Colonic mucosa (tissue), 4 donors: ENCODE data around the gene TNNI3. TPM values are rescaled to one million over a fixed set of nuclear protein-coding genes. Genes with fewer than 3 reads are reported as not detected.
"Not testable (repeated sequence)": the region's sequence is repeated elsewhere in the genome, so short reads cannot be mapped to it uniquely, and the experiment has no call there.

ENCODE experiments used
- DNase-seq: peaks from one replicate; pipeline ENCODE4 v3.0.0-alpha.2; 2020
- H3K27ac ChIP-seq: fragments of 200-600 bp; one replicate; pipeline ENCODE4 v1.8.0; 2021
- H3K27me3 ChIP-seq: fragments of 200-600 bp; one replicate; pipeline ENCODE4 v1.8.0; 2021
- H3K36me3 ChIP-seq: fragments of 200-600 bp; one replicate; pipeline ENCODE4 v1.8.0; 2021
- H3K4me1 ChIP-seq: fragments of 200-600 bp; one replicate; pipeline ENCODE4 v1.8.0; 2021; ENCODE audit warnings: mild to moderate bottlenecking
- H3K4me3 ChIP-seq: fragments of 200-600 bp; one replicate; pipeline ENCODE4 v1.8.0; 2021
- H3K9ac ChIP-seq, 2 donors: one replicate each; pipeline ENCODE4 v1.7.0; 2013; ENCODE audit warnings: control low read depth in 2 of 2, low read depth in 2 of 2, low read length in 2 of 2
- H3K9me3 ChIP-seq: fragments of 200-600 bp; one replicate; pipeline ENCODE4 v1.8.0; 2021
- intact Hi-C: fragments of 100-400 bp; cut with DNase I; formaldehyde crosslinking; loops from one replicate; pipeline ENCODE4 v1.14.1; 2022
- total RNA-seq, 2 donors: library from RNA; stranded (reverse); fragmentation: NEBNext Ultra II Directional in 1 of 2; extraction: Animal tissue kit (Norgen Biotek cat#: 25700) in 1 of 2; gene quantifications; one replicate each; pipeline ENCODE4 v1.2.1, GENCODE V29; 2021
- TF ChIP-seq, protein P1 (sequence below): fragments of 200-600 bp; IDR thresholded peaks from one replicate; pipeline ENCODE4 v1.8.0; 2022; ENCODE audit warnings: antibody characterized with exemption, mild to moderate bottlenecking
- donor health status: healthy.
- donor health status: DM: no; HTN: no; CAD: no.
- donor health status: DM: no; HTN: no; CAD: no.

Gene TNNI3
- total RNA-seq, 2 donors from 2014 or later = 0.64 to 1.2 TPM

DNA sequence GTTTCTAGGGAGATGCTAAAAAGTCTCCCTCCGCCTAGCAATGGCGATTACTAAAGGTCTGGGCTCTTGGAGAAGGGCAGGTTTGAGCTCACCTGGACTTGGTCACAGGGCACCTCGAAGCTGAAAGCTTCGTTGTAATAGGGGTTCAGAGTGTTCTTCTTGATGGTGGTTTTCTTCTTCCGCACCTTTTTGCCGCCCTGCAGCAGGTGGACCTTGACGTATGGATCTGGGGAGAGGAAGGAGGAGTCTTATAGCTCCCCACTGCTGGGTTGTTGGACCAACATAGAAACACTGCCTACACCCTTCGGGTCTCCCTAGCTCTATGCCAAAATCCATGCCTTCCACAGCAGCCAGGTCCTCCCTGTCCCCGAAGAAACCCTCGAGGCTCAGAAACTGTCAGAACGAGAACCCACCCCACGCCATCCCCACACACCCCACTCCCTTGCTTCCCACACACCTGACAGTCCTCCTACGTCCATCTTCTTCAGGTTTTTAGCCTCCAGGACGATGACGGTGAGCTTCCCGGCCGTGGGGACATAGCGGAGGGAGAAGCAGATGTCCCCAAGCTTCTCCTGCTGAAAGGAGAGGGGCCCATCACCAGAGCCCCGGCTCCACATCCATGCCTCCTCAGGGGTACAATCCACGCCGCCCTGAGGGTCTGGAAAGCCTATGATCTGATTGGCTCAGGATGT is 17.0 kb upstream of the TNNI3 start:
- intact Hi-C loops = no loop called here
- H3K27ac ChIP-seq = no peak overlapping the region
- H3K4me3 ChIP-seq = no peak overlapping the region
- TF ChIP-seq, protein P1, sequence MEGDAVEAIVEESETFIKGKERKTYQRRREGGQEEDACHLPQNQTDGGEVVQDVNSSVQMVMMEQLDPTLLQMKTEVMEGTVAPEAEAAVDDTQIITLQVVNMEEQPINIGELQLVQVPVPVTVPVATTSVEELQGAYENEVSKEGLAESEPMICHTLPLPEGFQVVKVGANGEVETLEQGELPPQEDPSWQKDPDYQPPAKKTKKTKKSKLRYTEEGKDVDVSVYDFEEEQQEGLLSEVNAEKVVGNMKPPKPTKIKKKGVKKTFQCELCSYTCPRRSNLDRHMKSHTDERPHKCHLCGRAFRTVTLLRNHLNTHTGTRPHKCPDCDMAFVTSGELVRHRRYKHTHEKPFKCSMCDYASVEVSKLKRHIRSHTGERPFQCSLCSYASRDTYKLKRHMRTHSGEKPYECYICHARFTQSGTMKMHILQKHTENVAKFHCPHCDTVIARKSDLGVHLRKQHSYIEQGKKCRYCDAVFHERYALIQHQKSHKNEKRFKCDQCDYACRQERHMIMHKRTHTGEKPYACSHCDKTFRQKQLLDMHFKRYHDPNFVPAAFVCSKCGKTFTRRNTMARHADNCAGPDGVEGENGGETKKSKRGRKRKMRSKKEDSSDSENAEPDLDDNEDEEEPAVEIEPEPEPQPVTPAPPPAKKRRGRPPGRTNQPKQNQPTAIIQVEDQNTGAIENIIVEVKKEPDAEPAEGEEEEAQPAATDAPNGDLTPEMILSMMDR = no peak
- peaks cover 4% of the 10 kb centered on the region for H3K4me1 ChIP-seq
- H3K27me3 ChIP-seq = peaks cover 22% of the 10 kb centered on the region
- no peaks in the 10 kb centered on the region for H3K9me3 ChIP-seq
- no peaks in the 10 kb centered on the region for H3K36me3 ChIP-seq
- no peak for DNase-seq
- no peak overlapping the region for H3K9ac ChIP-seq

DNA sequence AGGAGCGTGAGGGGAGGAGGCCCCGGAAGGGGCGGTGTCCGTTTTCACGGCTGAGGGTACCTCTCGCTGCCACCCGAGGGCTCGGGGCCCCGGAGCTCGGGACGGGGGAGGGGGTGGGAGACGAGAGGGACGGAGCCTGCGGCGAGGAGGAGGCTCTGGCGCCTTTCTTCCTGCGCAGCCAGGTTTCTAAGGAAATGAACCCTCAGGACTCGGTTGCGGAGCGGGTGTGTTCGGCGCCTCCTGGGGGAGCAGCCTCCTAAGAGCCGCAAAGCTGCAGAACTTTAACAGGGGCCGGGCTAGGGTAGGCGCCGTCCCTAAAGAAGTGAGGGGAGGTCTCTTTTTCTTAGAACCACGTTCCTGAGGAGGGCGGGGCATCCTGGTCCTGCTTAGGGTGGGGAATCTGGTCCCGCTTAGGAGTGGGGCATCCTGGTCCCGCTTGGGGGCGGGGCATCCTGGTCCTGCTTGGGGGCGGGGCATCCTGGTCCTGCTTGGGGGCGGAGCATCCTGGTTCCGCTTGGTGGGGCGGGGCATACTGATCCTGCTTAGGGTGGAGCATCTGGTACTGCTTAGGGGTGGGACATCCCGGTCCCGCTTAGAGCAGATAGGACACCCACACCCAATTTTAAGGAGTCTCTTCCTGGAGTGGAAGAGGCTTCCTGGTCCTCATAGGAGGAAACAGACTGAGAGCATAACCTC is 16.3 kb upstream of the TNNI3 start:
- Histone ChIP-seq H3K36me3 (no peaks in the 10 kb centered on the region), H3K9ac (no peak overlapping the region), H3K4me1 (no peaks in the 10 kb centered on the region), H3K4me3 (peak overlapping the region; percentile 9), H3K27me3 (peaks cover 24% of the 10 kb centered on the region), H3K9me3 (no peaks in the 10 kb centered on the region), H3K27ac (no peak overlapping the region)
- intact Hi-C loops = no loop called here
- TF ChIP-seq, protein P1 = no peak
- peak; percentile 70 for DNase-seq

DNA sequence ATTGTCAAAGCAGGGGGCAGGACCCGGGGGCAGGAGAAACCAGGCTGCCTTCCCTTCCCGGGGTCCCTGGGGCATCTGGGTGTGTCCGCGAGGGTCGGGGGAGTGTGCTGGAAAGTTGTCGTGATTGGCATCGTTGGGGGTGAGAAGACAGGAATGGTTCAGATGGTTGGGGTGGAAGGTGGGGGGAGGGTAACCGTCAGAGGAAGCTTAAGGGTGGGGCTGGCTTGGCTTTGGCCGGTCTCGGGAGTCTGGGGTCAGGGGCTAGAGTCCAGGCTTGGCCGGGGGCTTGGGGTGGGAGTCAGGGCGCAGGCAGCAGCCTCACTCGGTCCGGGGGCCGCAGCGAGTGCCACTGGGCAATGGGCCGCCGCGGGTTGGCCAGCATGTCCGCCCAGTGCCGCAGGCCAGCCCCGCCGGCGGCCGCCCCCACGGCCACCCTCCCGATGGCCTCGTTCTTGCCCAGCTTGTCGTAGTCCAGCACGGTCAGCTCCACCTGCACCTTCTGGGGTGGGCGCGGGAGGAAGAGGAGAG is 15.7 kb upstream of the TNNI3 start:
- no peaks in the 10 kb centered on the region for H3K4me1 ChIP-seq
- TF ChIP-seq, protein P1 = no peak

DNA sequence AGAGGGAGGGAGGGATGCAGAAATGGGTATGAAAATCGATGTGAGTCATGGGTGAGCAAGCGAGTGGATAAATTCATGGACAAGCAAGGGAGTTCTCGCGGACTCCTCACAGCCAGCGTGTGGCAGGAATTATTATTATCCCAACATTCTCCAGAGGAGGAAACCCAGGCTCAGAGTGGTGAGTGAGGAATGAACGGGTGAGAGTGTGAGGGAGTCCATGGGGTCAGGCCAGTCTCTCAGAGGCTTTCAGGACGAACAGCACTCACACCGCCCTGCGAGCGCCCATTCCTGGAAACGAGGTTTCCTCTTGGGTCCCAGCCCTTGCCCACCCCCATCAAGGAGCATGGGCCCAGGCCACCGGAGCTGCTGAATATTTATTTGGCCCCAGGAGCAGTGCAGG is 15.2 kb upstream of the TNNI3 start:
- TF ChIP-seq, protein P1 = no peak
- Histone ChIP-seq H3K27ac (no peak overlapping the region), H3K27me3 (peaks cover 32% of the 10 kb centered on the region), H3K4me1 (no peaks in the 10 kb centered on the region), H3K9me3 (no peaks in the 10 kb centered on the region), H3K36me3 (no peaks in the 10 kb centered on the region), H3K9ac (no peak overlapping the region), H3K4me3 (no peak overlapping the region)
- DNase-seq = no peak
- intact Hi-C loops = no loop called here

More for the DNA sequence above, 15.7 kb upstream of the TNNI3 start:
- no peaks in the 10 kb centered on the region for H3K36me3 ChIP-seq
- H3K27ac ChIP-seq = no peak overlapping the region
- H3K9me3 ChIP-seq = no peaks in the 10 kb centered on the region
- no peak overlapping the region for H3K9ac ChIP-seq
- intact Hi-C loops = no loop called here
- no peak for DNase-seq
- H3K4me3 ChIP-seq = peak overlapping the region; percentile 9
- peaks cover 30% of the 10 kb centered on the region for H3K27me3 ChIP-seq

DNA sequence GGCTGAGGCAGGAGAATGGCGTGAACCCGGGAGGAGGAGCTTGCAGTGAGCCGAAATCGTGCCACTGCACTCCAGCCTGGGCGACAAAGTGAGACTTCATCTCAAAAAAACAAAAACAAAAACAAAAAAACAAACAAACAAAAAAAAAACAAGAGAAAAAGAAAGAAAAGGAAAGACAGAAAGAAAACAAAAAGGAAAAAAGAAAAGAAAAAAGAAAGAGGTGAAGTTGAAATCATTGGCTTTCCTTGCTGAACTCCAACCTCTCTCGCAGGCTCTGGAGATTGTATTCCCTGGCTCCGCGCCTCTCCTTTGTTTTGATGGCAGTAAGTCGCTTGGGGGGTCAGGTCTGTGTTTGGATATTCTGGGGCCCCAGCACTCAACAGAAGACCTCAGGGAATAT is 14.8 kb upstream of the TNNI3 start:
- H3K27ac ChIP-seq, intact Hi-C loops, H3K4me1 ChIP-seq, H3K9ac ChIP-seq, H3K36me3 ChIP-seq, H3K4me3 ChIP-seq, H3K9me3 ChIP-seq, DNase-seq: not testable (repeated sequence)
- peaks cover 36% of the 10 kb centered on the region for H3K27me3 ChIP-seq

DNA sequence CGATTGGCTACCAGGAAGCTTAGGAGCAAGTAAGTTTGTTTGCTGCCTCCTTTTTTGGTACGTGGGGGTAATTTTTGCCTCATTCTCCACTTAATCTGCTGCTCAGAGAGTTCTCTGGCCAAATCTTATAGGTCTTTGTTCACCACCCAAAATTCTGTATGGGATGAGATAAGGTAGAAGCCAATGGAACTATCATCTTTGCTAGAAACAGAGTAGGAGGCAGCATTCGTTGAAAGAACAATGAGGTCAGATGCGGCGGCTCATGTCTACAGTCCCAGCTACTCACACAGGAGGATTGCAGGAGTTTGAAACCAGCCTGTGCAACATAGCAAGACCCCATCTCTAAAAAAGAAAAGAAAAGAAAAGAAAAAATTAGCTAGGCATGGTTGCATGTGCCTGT is 13.9 kb upstream of the TNNI3 start:
- Histone ChIP-seq H3K27ac (no peak overlapping the region), H3K4me1 (peaks cover 5% of the 10 kb centered on the region), H3K9me3 (no peaks in the 10 kb centered on the region), H3K36me3 (no peaks in the 10 kb centered on the region), H3K9ac (no peak overlapping the region), H3K27me3 (peaks cover 36% of the 10 kb centered on the region), H3K4me3 (no peak overlapping the region)
- intact Hi-C loops = no loop called here
- TF ChIP-seq, protein P1 = no peak
- no peak for DNase-seq
